HL-60/S4 (cell line): Measurements from ENCODE around the gene PIAS1.

Source experiments
- in situ Hi-C: fragments of 300-500 bp; cut with MboI; formaldehyde crosslinking; loops from 2 replicates; pipeline ENCODE4 v1.14.3; 2022; ENCODE audit warnings: low sequenced_read_pairs

PIAS1 gene

DNA sequence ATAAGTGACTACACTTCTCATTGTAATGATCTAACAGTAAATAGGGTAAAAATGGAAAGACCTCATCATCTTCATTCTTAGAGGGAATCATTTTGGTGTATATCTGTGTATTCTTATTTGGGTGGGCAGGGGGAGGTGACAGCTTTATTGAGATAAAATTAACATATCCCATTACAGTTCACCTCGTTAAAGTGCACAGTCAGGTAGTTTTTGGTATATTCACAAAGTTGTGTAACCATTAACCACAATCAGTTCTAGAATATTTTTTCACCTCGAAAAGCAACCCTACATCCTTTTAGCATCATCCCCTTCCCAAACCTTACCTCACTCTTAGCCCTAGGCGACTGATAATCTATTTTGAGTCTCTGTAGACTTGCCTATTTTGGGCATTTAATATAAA, 8.1 kb downstream of the PIAS1 start:
- in situ Hi-C loops: no loop called here

DNA sequence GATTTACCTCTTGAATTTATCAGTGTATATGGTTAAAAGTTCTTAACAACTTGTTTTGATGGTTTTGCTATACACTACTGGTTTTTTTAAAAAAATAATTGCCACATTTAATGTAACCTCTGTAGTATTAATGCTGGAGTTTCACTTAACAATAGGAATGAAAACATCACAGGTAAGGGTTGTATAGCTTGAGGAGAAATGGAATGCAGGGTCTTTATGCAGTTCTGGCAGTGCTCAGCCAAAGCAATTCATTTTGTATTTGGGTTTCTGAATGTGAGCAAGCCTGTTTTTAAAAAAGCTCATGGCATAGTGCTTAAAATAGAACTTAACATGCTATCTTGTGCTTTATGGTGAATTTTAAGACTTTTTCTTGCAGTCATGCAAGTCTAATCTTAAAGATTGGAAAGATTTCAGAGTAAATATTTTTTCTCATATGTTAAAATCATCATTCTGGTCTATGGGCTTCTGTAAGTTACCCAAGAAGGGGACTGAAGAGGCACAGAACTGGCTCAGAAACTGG, 8.9 kb downstream of the PIAS1 start:
- in situ Hi-C loops: no loop called here

DNA sequence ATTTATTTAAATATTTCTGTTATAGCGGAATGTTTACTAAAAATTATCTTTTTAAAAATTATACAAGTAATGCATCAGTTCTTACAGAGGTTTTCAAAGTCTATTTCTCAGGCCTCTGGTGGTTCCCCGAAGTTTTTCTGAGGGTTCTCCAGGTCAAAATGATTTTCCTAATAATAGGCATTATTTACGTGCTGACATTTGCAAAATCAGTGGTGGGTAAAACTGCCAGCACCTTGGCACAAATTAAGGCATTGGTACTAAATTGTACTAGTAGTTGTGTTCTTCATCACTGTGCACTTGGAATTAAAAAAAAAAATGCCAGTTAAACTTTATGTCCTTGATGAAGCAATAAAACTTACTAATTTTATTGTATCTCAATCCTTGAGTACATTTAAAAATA, 9.5 kb downstream of the PIAS1 start:
- in situ Hi-C loops: no loop called here

DNA sequence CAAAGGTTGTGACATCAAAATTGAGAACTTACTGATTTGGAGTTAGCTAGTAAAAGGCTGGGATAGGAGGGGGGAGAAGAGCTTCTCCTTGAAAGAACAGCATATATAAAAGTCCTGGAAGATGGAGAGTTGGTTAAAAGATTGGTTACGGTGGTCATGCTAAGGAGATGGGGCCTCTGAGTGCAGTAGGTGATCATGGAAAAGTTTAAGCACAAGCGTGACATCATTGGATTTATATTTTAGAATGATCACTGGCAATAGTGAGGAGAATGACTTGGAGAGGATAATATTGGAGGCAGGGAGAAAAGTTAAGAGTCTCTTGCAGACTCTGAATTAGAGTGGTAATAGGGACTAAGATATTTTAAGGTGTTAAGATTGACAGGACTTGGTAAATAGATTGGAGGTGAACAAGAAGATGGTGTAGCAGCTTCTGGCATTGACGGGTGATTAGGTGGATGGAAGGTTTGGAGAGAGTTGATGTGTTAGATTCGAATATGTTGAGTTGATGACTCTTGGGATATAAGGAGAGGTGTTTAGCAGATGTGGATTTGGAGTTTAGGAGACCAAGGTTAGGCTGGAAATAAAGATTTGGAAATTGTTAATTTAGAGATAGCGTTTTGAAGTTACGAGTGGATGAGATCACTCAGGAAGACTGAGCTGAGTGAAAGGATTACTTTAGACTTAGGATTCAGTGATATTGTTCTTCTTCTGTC, 19.6 kb downstream of the PIAS1 start:
- in situ Hi-C loops: no loop called here

DNA sequence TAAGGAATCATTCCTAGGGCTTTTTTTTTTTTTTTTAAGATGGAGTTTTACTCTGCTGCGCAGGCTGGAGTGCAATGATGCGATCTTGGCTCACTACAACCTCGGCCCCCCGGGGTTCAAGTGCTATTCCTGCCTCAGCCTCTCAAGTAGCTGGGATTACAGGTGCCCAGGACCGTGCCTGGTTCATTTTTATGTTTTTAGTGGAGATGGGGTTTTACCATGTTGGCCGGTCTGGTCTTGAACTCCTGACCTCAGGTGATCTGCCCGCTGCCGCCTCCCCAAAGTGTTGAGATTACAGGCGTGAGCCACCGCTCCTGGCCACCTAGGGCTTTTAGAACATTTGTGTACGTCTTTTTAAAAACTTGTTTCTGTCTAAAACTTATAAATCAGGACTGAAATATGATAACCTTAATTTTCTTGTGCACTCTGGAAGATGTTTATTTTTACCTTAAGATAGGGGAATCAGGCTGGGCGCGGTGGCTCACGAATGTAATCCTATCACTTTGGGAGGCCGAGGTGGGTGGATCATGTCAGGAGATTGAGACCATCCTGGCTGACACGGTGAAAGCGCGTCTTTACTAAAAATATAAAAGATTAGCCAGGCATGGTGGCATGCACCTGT, 21.8 kb downstream of the PIAS1 start:
- in situ Hi-C loops: no loop called here

DNA sequence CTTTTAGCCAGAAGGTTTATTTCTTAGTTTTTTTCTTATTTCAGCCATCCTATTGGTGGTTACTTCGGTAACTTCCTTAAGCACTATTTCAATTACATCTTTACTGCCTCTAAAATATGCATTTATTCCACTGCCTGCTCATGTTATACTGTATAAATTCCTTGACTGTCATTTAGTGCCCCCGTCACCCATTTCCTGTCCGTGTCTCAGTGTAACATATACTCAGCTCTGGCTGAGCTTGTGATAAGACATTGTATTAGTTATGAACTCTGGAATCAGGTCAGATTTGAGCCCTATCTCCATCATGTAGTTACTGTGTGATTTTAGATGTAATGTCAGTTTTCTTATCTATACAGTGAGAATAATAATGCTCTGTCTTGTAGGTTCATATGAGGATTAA, 24.2 kb downstream of the PIAS1 start:
- in situ Hi-C loops: no loop called here

- in situ Hi-C loops: no loop called here
Observed at GRCh38 chr15:68080334-68080733, 26.2 kb downstream of the PIAS1 start.

- in situ Hi-C loops: no loop called here
Observed at GRCh38 chr15:68080783-68081182, 26.7 kb downstream of the PIAS1 start.

GRCh38 chr15:68081869-68082505, 27.9 kb downstream of the PIAS1 start:
- in situ Hi-C loops: no loop called here

DNA sequence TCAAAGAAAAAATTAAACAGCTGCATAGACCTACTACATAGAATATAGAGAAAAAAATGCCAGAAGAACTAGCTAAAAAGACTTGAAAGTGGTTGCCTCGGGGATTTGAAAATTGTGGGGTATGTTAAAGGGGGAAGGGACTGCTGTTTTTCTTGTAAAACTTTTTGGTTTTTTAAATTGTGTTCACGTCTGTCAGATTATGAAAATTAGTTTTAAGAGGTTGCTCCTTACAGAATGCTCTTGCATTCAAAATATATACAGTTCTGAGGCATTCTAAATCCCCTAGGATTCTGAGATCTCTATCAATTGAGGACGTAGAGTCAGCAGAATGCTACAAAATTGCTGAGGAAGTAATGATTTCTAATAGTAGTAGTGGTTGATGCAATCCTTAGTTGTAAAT, 28.6 kb downstream of the PIAS1 start:
- in situ Hi-C loops: no loop called here

DNA sequence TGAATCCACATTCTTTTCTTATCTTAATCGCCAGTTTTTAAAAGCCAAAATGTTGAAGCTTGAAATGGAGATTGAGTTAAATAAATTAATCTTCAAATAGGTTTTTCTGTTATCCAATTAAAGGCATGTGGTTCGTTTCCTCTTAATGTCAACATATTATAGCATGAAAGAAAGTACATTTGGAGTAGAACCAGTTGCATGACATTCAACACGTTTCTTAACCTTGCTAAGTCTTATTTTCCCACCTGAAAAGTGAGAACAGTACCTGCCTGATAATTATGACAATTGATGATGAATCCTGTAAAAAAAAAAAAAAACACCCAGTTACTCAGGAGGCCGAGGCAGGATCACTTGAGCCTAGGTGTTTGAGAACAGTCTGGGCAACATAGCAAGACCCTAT, 29.3 kb downstream of the PIAS1 start:
- in situ Hi-C loops: no loop called here

- in situ Hi-C loops: no loop called here
Observed at GRCh38 chr15:68085052-68085451, 30.9 kb downstream of the PIAS1 start.

GRCh38 chr15:68091743-68092142, 37.6 kb downstream of the PIAS1 start:
- in situ Hi-C loops: no loop called here

GRCh38 chr15:68096099-68096498, 42.0 kb downstream of the PIAS1 start:
- in situ Hi-C loops: no loop called here

GRCh38 chr15:68097029-68097428, 42.9 kb downstream of the PIAS1 start:
- in situ Hi-C loops: no loop called here

- in situ Hi-C loops: no loop called here
Observed at GRCh38 chr15:68098465-68098864, 44.4 kb downstream of the PIAS1 start.

- in situ Hi-C loops: no loop called here
Observed at GRCh38 chr15:68100194-68100593, 46.1 kb downstream of the PIAS1 start.

DNA sequence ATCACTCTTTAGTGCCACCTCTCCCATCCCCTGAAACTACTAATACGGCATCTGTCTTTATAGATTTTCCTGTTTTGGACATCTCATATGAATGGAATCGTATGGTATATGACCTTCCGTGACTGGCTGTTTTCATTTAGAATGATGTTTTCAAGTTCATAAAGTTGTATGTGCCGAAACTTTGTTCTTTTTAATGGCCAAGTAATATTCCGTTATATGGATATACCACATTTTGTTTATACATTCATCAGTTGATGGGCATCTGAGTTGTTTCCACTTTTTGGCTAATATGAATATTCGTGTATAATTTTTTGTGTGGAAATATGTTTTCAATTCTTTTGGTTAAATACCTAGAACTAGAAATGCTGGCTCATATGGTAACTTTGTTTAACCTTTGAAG, 49.5 kb downstream of the PIAS1 start:
- in situ Hi-C loops: no loop called here

- in situ Hi-C loops: no loop called here
Observed at GRCh38 chr15:68106656-68107055, 52.5 kb downstream of the PIAS1 start.

GRCh38 chr15:68107142-68107541, 53.0 kb downstream of the PIAS1 start:
- in situ Hi-C loops: no loop called here

DNA sequence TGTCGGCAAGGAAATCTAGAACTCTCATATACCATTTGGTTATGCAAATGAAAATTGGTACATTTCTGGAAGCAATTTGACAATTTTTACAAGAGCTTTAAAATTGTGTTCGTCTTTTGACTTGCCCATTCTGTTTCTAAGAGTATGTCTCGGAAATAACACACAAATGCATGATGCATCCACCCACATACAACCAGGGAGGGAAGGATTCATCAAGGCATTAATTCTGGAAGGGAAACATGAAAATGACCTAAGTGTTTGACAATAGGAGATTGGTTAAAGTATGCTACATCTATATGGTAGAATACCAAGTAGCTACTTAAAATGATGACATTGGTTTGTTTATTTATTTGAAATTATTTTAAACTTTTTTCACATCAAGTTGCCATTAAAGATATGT, 58.6 kb downstream of the PIAS1 start:
- in situ Hi-C loops: no loop called here

- in situ Hi-C loops: no loop called here
Observed at GRCh38 chr15:68113273-68113672, 59.2 kb downstream of the PIAS1 start.
